Measurements from ENCODE around the gene S1PR4. TPM values are rescaled to one million over a fixed set of nuclear protein-coding genes. Genes with fewer than 3 reads are reported as not detected.

S1PR4 gene
- total and polyA plus RNA-seq, 2 experiments from 2014 or later, result 0.24 TPM; not detected in 1

GRCh38 chr19:3192684-3193083 is 14.1 kb downstream of the S1PR4 start:
- Histone ChIP-seq H3K4me1 (ENCODE audit: insufficient read depth) (no peaks in the 10 kb centered on the region), H4K20me1 (replicated peaks; ENCODE audit: insufficient read depth) (peaks cover 5% of the 10 kb centered on the region), H3K27ac (ENCODE audit: low read depth) (no peak overlapping the region), H3K36me3 (ENCODE audit: insufficient read depth) (no peaks in the 10 kb centered on the region; the same call in 1 of the 2 replicates), H3F3A (replicated peaks; ENCODE audit: low read depth) (no peaks in the 10 kb centered on the region), H3K4me2 (no peak overlapping the region), H3K27me3 (ENCODE audit: insufficient read depth) (no peaks in the 10 kb centered on the region), H3K4me3 (no peak overlapping the region), H3K9me2 (ENCODE audit: insufficient read depth) (no peaks in the 10 kb centered on the region), H2AFZ (no peak overlapping the region), H3K79me2 (replicated peaks; ENCODE audit: insufficient read depth) (peaks cover 52% of the 10 kb centered on the region)
- Mint-ChIP-seq H3K27ac (no peak overlapping the region), H3K4me1 (peaks cover 10% of the 10 kb centered on the region), H3K36me3 (ENCODE audit: low read depth) (peaks cover 18% of the 10 kb centered on the region), H3K27me3 (ENCODE audit: insufficient read depth, low read depth, poor library complexity) (peaks cover 4% of the 10 kb centered on the region), H3K9me3 (no peaks in the 10 kb centered on the region; the same call in 2 of the 3 replicates), H3K4me3 (no peak overlapping the region)
- TF ChIP-seq EZH2phosphoT487 (IDR thresholded peaks at IDR 0.05; ENCODE audit: unreplicated experiment) (no peak), CTCF (conservative IDR thresholded peaks at IDR 0.05; ENCODE audit: low read depth in 2 of 2) (no peak), ETS1 (IDR thresholded peaks at IDR 0.05) (no peak), ZNF462 (CRISPR knock-in tag; IDR thresholded peaks at IDR 0.05) (no peak), POLR2AphosphoS5 (IDR thresholded peaks at IDR 0.05; ENCODE audit: low read depth) (no peak), ZNF114 (CRISPR knock-in tag; IDR thresholded peaks at IDR 0.05) (no peak), NANOG (IDR thresholded peaks at IDR 0.05; ENCODE audit: borderline replicate concordance) (no peak), CREB1 (CRISPR knock-in tag; IDR thresholded peaks at IDR 0.05; ENCODE audit: low read depth) (no peak), JUNB (IDR thresholded peaks at IDR 0.05; ENCODE audit: unreplicated experiment) (no peak), EZH2 (IDR thresholded peaks at IDR 0.05; ENCODE audit: low read depth, unreplicated experiment) (no peak), STAT1 (IDR thresholded peaks at IDR 0.05; ENCODE audit: unreplicated experiment) (no peak), REST (IDR thresholded peaks at IDR 0.05; ENCODE audit: unreplicated experiment) (no peak), ZNF331 (CRISPR knock-in tag; IDR thresholded peaks at IDR 0.05; ENCODE audit: low read depth) (no peak)
- ATAC-seq (no peak), DNase-seq (ENCODE audit: low spot score) (no peak)

All from GM23338 (cell line).